Epithelial cell of proximal tubule (primary cell): ENCODE results near the gene CDK5. TPM values are rescaled to one million over a fixed set of nuclear protein-coding genes. Genes with fewer than 3 reads are reported as not detected.

Source experiments
- DNase-seq: peaks from one replicate; pipeline ENCODE4 v3.0.0-alpha.2; 2011; ENCODE audit warnings: low read depth
- H3K4me3 ChIP-seq: 2 replicates; pipeline ENCODE4 v1.5.1; 2011; ENCODE audit warnings: low read depth, mild to moderate bottlenecking, low read length
- total RNA-seq: library from RNA; depleted of rRNA; stranded (reverse); fragments of >200 nt; gene quantifications from 2 replicates; pipeline ENCODE4 v1.2.3, GENCODE V29; 2015
- TF ChIP-seq, protein P1 (sequence below): conservative IDR thresholded peaks from 2 replicates; pipeline ENCODE4 v1.5.1; 2012; ENCODE audit warnings: low read depth, mild to moderate bottlenecking, low read length

Gene CDK5
- total RNA-seq, 1 donor from 2014 or later = 19.3 TPM

DNA sequence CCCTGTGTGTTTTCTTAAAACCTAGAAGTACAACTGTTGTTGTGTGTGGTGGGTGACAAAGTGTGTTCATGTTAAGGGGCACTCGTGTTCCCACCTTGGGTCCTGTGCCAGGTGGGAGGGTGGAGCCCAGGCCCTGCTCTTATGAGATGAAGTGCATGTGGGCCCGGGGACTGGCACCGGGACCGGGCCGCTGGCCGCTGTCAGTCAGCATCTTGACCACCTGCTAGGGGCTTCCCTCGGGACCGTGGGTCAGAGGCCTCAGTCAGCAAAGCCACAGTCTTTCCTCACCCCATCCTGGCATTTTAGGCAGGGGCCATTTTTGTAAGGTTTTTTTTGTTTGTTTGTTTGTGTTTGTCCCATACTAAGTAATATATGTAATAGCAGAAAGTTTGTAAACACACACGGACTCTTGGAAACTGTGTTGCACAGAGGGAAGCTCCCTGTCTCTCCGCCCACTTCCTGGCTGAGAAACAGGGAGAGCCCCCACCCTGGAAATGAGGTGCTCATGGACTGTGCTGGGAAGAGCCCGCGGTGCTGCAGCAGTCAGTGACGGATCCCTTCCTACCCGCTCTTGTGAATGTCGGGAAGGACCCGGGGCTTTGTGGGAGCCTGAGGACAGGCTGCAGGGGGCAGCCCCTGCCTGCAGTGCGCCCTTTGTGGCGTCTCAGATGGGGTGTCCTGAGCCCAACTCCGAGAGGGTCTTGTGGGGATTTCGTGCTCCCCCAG lies 42.0 kb upstream of the CDK5 start:
- TF ChIP-seq, protein P1, sequence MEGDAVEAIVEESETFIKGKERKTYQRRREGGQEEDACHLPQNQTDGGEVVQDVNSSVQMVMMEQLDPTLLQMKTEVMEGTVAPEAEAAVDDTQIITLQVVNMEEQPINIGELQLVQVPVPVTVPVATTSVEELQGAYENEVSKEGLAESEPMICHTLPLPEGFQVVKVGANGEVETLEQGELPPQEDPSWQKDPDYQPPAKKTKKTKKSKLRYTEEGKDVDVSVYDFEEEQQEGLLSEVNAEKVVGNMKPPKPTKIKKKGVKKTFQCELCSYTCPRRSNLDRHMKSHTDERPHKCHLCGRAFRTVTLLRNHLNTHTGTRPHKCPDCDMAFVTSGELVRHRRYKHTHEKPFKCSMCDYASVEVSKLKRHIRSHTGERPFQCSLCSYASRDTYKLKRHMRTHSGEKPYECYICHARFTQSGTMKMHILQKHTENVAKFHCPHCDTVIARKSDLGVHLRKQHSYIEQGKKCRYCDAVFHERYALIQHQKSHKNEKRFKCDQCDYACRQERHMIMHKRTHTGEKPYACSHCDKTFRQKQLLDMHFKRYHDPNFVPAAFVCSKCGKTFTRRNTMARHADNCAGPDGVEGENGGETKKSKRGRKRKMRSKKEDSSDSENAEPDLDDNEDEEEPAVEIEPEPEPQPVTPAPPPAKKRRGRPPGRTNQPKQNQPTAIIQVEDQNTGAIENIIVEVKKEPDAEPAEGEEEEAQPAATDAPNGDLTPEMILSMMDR = no peak
- no peak overlapping the region for H3K4me3 ChIP-seq
- no peak for DNase-seq

DNA sequence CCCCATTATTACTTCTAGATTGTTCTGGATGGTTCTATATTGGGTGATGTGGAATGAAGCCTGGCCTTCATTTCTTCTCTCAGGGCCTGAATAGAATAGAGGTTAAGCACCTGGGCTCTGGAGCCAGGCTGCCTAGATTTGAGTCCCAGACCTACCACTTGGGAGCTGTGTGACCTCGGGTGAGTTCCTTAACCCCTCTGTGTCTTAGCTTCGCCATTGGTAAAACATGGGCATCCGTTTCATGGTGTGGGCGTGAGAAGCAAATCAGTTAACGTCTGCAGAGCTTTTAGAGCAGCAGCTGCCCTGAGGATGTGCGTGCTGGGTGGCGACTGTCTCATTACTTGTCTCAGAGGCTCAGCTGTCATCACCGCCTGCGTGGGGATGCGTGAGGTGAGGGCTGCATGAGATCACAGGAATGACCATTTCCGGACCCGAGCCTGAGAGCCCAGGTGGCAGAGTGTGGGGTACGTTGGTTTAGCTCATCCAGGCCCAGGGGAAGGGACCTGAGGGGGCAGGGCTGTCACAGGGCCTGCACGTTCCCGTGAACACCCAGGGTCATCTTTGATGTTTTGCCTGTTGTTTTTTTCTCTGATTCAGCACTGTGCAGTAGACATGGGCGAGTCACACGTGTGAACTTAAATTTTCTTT lies 38.3 kb upstream of the CDK5 start:
- H3K4me3 ChIP-seq = no peak overlapping the region
- TF ChIP-seq, protein P1 = no peak
- DNase-seq = no peak

DNA sequence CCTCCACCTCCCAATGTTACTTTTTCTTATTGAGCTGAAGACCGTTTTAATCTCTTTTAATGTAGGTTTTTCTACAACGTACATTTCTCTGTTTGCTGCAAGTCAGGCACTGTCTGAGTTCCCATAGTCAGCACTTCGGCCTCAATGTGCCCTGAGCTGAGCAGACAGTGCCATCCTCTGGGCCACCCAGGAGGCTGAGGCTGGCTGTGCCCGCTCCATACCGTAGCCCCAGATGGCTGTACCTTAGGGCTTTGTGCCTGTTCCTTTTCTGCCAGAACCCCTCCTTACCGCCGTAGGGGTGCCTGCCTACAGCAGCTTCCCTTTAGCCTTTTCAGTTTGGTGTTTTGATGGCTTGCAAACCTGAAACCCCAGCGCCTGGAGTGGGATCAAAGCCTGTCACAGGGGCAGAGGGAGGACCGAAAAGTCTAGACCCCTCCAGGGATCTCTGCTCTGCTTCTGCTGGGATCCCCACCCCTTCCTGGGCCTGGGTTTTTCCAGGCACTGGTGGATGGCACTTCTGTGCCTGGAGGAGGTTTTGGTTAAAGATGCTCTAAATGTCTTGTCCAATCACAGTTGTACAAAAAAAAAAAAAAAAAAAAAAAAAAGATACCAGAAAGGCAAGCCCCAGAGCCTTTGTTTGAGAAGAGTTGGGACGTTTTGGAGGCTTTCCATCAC lies 37.6 kb upstream of the CDK5 start:
- TF ChIP-seq, protein P1 = no peak
- no peak for DNase-seq
- H3K4me3 ChIP-seq = no peak overlapping the region

DNA sequence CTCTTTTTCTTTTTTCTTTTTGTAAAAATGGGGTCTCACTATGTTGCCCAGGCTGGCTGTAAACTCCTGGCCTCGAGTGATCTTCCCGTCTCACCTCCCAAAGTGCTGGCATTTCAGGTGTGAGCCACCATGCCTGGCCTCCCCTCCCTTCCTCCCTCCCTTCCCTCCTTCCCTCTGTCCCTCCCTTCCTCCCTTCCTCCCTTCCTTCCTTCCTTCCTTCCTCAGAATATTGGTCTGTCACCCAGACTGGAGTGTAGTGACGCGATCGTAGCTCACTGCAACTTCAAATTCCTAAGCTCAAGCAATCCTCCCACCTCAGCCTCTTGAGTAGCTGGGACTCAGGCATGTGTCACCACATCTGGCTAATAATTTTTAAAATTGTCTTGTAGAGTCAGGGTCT lies 37.0 kb upstream of the CDK5 start:
- no peak overlapping the region for H3K4me3 ChIP-seq
- TF ChIP-seq, protein P1 = no peak
- no peak for DNase-seq

DNA sequence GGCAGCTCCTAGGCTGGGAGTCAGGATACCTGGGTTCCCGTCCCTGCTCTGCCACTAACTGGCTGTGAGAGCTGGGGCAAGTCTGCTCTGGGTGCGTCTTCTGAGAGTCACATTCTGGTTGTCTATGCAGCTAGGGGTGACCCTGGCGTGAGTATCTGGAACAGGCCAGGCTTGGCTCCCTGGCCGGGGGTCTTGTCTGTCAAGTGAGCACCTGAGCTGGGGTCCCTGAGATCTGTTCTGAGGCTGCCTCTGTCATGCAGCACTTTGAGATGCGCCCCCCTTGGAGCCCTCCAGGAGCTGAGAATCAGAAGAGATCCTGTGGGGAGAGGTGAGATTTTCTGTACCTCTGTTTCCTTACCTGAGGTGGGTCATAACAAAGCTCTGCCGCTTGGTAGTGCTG lies 36.1 kb upstream of the CDK5 start:
- TF ChIP-seq, protein P1 = no peak
- no peak overlapping the region for H3K4me3 ChIP-seq
- no peak for DNase-seq

DNA sequence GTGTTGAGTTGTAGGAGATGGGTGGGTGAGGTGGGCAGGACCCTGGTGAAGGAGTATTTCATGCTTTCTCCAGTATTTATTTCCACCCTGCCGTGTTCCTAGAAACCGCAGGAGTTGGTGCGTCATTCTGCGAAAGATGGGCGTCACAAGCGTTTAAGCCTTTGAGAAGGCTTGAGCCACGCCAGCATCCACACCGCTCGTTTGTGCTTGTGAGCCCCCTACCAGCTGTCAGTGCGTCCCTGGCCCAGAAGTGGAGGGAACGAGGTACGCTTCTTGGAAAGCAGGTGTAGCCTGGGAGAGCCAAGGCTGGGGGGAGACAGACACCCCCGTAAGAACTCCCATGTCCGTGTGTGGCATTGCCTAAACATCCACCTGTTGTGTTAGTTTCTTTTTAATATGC lies 34.3 kb upstream of the CDK5 start:
- DNase-seq = no peak
- TF ChIP-seq, protein P1 = no peak
- H3K4me3 ChIP-seq = no peak overlapping the region

DNA sequence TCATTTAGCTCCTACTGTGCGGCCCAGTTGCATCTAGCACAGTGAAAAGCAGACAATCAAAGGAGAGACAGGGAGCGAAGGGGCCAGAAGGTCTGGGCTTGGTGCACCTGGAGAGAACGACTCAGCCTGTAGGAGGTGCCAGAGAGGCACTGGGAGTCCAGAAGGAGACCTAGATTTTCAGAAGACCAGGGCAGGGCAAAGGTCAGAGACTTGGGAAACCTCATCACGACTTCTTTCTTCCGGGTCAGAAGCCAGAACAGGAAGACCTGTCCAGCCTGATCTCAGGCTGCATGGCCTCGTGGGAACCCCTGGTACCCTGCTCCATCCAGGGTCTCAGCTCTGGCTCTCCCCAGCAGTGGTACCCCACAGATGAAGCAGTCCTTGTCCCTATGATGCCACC lies 33.7 kb upstream of the CDK5 start:
- no peak for DNase-seq
- TF ChIP-seq, protein P1 = peak; percentile 80
- no peak overlapping the region for H3K4me3 ChIP-seq
